GM10248 (cell line): ENCODE data around the gene PPP5C.
"Not testable (repeated sequence)": the region's sequence is repeated elsewhere in the genome, so short reads cannot be mapped to it uniquely, and the experiment has no call there.

Experiments
- CTCF ChIA-PET: fragments of 300-600 bp; sonication (Branson Sonifier 250); formaldehyde crosslinking; extraction: SDS; loops from one replicate; lab custom pipeline; 2021; ENCODE audit warnings: antibody characterized with exemption; lab: Yijun Ruan, JAX
- POLR2A ChIA-PET: fragments of 350-650 bp; sonication (Branson Sonifier 250); formaldehyde crosslinking; extraction: SDS; loops from one replicate; lab custom pipeline; 2020; ENCODE audit warnings: antibody characterized with exemption; lab: Yijun Ruan, JAX
- DNase-seq: peaks from one replicate; pipeline ENCODE4 v3.0.0; 2012; ENCODE audit errors: extremely low spot score
- CTCF ChIP-seq: IDR thresholded peaks from 2 replicates; pipeline ENCODE4 v1.5.1; 2012; ENCODE audit warnings: mild to moderate bottlenecking, low read depth; ENCODE audit errors: extremely low read depth, missing control alignments, control extremely low read depth

Gene PPP5C

DNA sequence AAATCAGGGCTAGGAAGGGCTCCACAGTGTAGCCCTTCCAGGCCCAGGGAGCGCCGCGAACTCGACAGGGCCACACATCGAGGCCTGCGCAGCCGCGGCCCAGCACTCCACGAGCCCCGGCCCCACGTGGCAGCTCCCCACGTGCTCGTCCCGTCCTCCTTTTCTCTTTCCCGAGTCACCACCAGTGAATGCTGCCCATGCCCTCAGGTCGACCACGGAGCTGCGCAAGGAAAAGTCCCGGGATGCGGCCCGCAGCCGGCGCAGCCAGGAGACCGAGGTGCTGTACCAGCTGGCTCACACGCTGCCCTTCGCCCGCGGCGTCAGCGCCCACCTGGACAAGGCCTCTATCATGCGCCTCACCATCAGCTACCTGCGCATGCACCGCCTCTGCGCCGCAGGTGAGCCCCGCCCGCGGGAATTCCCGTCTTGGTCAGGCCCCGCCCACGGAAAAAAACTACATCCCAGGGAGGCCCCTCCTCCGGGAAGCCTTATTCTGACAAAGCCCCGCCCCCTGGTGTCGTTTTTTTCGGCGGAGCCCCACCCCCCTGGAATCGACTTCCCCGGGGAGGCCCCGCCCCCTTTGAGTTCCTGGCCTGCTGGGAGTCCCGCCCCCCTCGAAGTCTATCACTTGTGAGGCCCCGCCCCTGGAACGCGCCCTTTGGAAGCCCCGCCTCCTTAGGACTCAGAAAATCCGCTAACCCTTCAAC is 43.0 kb upstream of the PPP5C start:
- DNase-seq, result no peak
- TF ChIP-seq CTCF, result no peak
- ChIA-PET POLR2A (no interaction called here), CTCF (interaction anchor here (1.5 kb wide), 1 partner anchor 10 kb away, joined by 3 read pairs; no protein-coding TSS in a partner anchor)

DNA sequence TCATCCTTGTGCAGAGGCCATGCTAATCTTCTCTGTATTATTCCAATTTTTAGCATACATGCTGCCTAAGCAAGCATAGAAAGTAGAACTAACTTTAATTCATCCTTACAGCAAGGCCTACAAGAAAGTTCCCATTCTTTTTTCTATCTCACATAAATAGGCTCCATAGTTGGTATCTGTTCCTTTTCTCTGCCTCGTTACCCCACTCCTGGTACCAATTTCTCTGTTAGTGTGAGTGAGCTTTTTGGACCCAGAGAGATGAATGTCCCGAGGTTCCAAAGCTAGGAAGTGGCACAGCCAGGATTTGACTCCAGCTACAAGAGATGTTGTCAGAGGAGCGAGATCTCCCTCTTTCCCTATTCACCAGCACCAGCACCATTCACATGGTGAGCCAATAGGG is 40.4 kb upstream of the PPP5C start:
- CTCF ChIA-PET, result no interaction called here

DNA sequence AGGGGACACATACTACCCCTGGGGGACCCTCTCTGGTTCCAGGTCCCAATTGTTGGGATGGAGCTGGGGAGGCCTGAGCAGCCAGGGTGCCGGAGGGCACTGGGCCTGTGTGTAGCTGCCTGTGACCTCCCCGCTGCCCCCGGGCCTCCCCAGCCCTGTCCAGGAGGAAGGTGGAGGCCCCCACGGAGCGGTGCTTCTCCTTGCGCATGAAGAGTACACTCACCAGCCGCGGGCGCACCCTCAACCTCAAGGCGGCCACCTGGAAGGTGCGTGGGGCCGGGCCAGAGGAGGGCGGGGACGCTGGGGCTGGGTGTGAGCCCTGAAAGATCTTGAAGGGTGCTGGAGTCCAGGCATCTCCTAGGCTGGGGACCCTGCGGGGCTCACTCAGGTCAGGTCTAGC is 38.4 kb upstream of the PPP5C start:
- ChIA-PET CTCF (interaction anchor here (0.7 kb wide), 1 partner anchor 27 kb away, joined by 4 read pairs; no protein-coding TSS in a partner anchor), POLR2A (no interaction called here)
- no peak for DNase-seq
- TF ChIP-seq CTCF, result no peak

More for the DNA sequence above, 40.4 kb upstream of the PPP5C start:
- no peak for DNase-seq
- TF ChIP-seq CTCF, result no peak
- POLR2A ChIA-PET, result no interaction called here

DNA sequence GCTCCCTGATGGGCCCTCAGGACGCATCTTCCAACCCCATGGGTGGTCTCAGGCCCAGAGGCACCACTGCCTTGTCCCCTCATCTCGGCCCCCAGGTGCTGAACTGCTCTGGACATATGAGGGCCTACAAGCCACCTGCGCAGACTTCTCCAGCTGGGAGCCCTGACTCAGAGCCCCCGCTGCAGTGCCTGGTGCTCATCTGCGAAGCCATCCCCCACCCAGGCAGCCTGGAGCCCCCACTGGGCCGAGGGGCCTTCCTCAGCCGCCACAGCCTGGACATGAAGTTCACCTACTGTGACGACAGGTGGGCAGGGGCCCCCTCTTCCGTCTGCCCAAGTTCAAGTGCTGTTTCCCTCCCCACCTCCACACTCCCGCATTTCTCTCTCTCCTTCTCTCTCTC is 37.8 kb upstream of the PPP5C start:
- ChIA-PET POLR2A (no interaction called here), CTCF (no interaction called here)
- TF ChIP-seq CTCF, result no peak
- DNase-seq, result no peak

GRCh38 chr19:46311444-46311843 is 35.4 kb upstream of the PPP5C start:
- POLR2A ChIA-PET, result no interaction called here

GRCh38 chr19:46313540-46314469 is 33.1 kb upstream of the PPP5C start:
- POLR2A ChIA-PET, DNase-seq: not testable (repeated sequence)
- CTCF ChIA-PET, result interaction anchor here (1.4 kb wide), 1 partner anchor 11 kb away, joined by 3 read pairs; no protein-coding TSS in a partner anchor

More at GRCh38 chr19:46311444-46311843, 35.4 kb upstream of the PPP5C start:
- CTCF ChIA-PET, result interaction anchor here (1.0 kb wide), 1 partner anchor 31 kb away, joined by 3 read pairs; no protein-coding TSS in a partner anchor
- TF ChIP-seq CTCF, result no peak
- DNase-seq, result no peak
